HG03060 (cell line): ENCODE data around the gene OGFOD3.
"Not testable (repeated sequence)": the region's sequence is repeated elsewhere in the genome, so short reads cannot be mapped to it uniquely, and the experiment has no call there.

Experiments used
- ATAC-seq: cut with Tn5 transposase; IDR thresholded peaks from one replicate; pipeline ENCODE4 v1.9.1; 2021; ENCODE audit warnings: low read depth, moderate number of reproducible peaks; ENCODE audit not compliant: unreplicated experiment

OGFOD3 gene

DNA sequence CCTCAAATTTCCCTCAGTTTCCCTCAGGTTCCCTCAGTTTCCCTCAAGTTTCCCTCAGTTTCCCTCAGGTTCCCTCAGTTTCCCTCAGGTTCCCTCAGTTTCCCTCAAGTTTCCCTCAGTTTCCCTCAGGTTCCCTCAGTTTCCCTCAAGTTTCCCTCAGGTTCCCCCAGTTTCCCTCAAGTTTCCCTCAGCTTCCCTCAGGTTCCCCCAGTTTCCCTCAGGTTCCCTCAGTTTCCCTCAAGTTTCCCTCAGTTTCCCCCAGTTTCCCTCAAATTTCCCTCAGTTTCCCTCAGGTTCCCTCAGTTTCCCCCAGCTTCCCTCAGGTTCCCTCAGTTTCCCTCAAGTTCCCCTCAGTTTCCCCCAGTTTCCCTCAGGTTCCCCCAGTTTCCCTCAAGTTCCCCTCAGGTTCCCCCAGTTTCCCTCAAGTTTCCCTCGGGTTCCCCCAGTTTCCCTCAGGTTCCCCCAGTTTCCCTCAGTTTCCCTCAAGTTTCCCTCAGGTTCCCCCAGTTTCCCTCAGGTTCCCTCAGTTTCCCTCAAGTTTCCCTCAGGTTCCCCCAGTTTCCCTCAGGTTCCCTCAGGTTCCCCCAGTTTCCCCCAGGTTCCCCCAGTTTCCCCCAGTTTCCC lies 58.8 kb downstream of the OGFOD3 start:
- ATAC-seq = not testable (repeated sequence)

DNA sequence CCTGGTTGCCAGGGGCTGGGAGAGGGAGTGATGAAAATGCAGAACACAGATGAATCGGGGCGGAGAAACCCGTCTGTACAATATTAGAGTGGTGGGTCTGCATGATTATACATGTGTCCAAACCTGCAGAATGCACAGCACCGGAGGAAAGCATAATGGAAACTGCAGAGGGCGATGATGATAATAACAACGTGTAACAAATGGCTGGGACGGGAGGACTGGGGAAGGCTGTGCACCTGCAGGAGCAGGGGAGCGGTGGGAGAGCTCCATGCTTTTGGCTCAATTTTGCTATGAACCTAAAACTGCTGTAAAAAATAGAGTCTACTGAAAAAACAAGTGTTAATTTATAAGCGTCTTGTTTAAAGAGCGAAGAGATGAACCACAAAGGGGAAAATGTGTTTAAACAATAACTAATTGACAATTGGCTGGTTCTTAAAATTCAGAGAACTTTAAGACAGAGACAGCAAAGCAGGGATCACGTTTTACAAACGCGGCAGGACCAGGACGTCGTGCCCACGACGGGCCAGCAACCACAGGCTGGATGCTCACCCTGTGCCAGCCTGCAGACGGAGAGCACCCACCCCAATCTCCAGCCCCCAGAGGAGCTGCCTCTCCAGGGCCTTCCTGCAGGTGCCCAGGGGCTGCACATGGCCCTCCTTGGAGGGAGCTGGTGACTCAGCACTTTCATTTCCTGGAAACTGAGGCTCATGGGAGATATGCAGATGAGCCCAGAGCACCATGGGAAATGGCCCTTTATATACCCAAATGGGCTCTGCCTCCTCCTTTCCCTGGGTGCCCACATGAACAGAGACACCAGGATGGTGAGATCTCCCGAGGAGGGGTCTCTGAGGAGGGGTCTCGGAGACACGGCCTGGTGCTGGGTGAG lies 59.7 kb downstream of the OGFOD3 start, which contains the start of gene TEX19:
TEX19 (plus strand) TSS at position 783 of the 886 bp plus-strand sequence. CDS start 2,904 bp downstream, outside the sequence.
- no peak for ATAC-seq

DNA sequence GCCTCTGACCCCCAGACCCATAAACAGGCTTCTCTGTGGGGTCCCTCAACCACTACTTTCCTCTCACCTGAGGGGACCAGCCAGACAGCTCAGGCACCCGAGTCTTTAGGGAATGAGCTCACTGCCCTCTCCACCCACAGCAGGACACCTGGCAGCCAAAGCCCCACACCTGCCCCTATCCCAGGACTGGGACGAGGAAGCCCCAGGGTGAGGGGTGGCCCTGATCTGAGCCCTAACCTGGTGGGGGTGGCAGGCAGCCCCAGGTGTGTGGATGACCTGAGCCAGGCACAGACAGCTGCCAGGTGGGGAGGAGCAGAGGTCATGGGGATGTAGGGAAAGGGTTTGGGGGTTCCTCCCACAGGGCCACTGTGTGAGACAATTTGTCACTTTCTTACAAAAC lies 61.0 kb downstream of the OGFOD3 start:
- ATAC-seq = no peak

DNA sequence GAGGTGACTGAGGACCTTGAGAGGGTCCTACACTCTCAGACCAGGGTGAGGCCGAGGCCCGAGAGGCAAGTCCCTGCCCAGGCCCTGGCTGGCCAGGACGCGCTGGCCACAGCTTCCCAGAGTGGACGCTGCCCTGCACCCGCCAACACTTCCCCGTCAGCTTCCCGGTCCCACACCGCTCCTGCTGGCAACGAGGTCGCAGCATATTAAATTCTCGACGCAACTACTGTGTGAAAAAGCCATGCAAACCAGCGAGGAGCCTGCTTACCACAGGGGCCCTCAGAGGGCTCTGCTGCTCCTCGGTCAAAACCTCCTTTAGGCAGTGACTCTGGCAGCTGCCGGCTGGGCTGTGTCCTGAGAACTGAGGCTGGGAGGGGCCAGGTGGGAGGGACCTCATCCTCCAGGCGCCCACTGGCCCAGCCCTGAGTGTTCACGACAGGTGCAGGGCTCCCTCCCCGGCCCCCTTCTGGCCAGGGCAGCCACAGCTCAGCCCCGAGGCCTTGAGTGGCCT lies 61.5 kb downstream of the OGFOD3 start:
- no peak for ATAC-seq

DNA sequence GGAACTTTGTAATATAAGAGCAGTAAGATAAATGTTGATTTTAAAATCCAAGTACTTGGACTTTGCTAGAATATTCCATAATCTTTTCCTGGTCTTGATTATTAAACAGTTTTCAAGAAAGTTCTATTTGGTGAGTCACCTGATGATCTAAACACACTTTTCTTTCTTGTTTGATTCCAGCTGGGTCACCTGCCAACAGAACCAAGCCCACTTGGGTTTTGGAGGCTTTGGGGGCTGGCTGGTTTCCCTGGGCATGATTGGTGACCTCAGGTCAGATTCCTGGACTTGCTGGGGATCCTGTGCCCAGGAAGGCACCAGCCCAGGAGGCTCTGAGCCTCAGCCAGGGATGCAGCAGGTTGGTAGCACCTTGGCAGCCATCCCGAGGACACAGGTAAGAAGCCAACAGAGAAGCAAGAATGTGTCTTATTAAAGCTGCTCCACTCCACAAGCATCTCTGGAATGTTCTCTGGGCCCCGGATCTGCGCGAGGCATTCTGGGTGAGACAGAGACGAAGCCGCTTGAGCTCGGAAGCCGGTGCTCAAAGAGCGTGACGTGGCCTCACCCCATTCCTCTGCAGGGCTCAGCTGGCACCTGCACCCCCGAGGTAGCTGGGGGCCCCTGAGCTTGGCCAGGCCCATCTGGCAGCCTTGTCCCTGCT lies 62.5 kb downstream of the OGFOD3 start:
- no peak for ATAC-seq

DNA sequence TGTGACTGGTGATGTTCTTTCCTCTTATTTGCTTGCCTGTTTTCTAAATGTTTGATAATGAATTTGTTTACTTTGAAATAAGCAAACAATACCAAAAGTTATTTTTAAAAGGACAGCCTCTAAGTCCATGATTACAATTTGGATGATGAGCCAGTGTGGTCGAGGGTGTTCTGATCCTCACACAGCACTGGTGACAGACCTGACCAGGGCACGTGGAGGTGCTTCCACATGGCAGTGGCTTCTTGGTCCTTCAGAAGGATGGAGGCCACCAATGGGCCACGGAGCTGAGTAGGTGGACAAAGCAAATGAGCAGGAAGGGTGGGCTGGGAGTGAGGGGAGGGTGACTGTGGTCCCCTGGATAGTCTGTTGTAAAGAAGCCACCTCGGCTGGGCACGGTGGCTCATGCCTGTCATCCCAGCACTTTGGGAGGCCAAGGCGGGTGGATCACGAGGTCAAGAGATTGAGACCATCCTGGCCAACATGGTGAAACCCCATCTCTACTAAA lies 63.5 kb downstream of the OGFOD3 start:
- ATAC-seq = no peak

DNA sequence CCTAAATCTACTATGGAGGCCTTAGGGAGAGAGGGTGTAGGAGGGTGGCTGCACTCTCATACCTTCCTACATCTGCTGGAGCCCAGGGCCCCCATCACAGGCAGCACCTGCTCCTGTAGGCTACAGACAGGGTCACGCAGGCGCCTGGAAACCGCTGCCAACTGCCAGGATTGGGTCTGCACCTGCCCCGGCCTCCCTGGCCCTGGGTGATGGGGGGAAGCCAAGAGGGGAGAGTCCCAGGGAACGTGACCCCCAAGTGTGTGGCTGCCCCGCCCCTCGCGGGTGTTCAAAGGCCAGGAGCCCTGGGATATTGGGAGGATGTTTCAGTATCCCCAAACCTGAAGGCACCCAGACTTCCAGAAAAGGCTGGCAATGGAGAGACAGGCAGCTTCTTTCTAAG lies 64.9 kb downstream of the OGFOD3 start:
- ATAC-seq = no peak

DNA sequence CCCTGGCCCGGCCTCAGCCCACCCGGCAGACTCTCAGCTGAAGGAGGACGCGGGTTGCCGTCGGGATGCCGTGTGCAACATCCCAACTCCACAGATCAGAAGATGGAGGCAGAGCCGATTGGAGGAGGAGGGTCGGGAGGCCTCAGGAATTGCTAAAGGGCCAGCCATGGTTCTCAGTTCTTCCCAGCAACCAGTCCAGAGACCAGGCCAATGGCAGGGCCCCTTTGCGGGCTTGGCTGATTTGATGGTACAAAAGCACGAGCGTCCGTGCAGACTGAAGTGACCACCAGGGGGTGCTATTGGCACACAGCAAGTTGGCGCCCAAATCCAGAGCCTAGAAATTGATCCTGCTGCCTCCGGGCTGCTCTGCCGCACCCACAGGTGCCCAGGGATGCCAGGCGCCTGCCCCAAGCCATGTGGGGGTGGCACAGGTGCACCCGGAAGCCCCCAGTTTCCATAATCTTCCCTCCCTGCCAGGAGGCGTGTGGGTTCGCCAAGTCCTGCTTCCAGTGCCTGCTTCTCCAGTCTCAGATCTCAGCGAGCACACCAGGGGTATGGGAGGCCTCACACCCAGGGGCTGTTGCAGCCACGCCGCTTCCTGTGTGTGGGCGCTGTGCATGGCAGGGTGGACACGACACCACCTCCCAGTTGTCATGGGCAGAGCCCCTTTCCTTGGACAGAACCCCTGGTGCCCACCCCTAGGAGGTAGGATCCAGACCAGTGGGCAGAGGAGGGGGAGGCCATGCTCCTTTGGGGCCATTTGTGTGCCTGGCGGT lies 66.5 kb downstream of the OGFOD3 start:
- no peak for ATAC-seq

DNA sequence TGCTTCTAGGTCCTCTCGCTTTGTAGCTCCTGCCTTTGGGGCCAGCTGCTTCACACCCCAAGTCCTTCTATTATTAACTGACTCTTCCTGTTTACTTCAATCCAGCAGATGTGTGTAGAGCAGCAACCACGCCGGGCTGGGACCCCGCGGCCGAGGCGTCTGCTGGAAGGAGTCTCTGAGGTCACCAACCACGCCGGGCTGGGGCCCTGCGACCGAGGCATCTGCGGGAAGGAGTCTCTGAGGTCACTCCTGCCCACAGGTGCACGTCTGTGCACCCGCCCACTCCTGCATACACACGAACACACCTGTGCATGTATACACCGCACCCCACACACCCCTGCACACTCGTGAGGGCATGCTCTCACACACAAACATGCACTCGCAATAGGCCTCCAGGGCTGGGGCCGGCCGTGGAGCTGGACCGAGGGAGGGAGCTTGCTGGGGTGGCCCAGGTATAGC lies 67.1 kb downstream of the OGFOD3 start:
- no peak for ATAC-seq

DNA sequence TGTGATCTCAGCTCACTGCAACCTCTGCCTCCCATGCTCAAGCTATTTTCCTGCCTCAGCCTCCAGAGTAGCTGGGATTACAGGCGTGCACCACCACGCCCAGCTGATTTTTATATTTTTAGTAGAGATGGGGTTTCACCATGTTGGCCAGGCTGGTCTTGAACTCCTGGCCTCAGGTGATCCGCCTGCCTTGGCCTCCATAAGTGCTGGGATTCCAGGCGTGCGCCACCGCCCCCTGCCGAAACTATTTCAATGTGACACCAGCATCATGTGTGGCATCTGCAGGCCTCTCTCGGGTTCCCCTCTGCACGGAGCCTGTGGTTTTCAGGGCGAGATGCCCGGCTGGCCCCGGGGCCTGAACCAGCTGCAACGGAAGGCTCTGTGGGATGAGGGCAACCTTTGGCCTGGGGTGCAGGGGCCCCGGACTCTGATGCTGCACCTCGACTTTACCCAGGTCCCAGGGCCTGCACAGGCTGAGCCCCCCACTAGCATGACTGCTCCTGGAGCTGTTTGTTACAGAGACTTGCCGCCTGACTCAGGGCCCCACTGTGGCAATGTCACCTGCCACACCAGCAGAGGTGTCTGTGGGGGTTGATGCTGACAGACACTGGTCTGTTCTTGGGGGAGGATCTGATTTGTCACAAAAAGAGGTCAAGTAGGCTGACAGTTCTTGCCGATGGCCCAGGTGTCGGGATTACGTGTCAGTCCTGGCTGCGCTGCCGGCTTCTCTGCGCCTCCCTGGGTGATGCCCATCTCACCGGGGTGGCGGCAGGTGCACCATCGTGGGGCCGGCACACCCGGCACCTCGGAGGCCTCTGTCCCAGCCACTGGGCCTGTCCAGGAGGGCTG lies 68.0 kb downstream of the OGFOD3 start:
- ATAC-seq = no peak

DNA sequence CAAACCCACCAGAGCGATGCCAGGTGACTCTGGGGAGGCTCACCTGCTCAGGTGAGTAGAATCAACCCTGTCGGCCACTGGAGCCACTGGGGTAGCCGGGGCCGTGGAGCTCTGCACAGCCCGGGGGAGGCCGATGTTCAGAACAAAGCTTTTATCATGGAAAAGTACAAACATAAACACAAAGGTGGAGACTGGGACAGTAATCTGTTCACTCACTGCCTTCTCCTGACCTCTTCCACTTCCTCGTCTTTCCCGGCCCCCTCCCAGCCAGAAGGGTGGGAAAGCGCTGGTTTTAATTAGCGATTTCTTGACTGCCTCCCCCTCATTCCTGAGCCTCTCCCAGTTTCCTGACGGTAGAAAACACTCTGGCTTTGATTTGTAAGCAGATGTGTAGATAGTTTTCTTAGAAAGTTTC lies 69.1 kb downstream of the OGFOD3 start:
- ATAC-seq = no peak

DNA sequence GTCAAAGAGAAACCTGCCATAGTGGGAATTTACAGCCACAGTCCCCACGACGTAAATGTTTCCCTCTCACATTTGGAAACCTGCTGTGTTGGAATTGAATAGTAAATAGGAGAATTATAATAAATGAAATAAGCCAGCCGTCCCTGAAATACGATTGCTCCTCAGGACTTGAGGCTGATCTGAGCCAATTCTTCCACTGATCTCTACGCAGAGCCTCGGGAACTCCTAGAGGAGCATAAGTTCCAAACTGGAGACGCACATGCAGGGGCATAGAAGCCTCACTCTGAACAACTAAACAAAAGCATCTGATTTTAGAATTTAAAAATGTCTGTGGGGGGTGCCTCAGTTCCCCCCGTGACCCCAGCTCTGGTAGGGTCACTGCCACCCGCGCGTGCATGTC lies 69.5 kb downstream of the OGFOD3 start:
- ATAC-seq = no peak

DNA sequence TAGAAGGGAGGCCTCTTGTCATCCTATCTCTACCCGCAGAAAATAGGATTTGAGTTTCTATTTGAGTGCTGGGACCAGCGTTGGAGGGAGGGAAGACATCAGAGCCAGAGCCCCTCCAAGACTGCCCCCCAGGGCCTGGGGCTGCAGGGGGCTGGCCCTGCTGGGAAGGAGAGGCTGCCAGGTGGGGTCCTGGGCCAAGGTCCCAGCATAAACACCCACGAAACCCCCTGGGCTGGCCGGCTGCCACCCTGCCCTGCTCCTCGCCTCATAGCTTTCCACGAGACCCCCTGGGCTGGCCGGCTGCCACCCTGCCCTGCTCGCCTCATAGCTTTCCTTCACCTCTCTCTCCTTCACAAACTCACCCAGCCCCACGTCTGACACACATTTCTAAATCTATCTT lies 70.0 kb downstream of the OGFOD3 start:
- ATAC-seq = no peak

DNA sequence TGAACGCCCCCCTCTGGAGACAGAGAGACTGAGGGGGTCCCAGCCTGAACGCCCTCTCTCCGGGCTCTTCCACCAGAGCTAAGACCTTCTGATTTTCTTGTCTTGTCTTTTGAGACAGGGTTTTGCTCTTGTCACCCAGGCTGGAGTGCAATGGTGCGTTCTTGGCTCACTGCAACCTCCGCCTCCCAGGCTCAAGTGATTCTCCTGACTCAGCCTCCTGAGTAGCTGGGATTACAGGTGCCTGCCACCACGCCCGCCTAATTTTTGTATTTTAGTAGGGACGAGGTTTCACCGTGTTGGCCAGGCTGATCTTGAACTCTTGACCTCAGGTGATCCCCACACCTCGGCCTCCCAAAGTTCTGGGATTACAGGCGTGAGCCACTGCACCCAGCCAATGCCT lies 70.4 kb downstream of the OGFOD3 start:
- not testable (repeated sequence) for ATAC-seq

DNA sequence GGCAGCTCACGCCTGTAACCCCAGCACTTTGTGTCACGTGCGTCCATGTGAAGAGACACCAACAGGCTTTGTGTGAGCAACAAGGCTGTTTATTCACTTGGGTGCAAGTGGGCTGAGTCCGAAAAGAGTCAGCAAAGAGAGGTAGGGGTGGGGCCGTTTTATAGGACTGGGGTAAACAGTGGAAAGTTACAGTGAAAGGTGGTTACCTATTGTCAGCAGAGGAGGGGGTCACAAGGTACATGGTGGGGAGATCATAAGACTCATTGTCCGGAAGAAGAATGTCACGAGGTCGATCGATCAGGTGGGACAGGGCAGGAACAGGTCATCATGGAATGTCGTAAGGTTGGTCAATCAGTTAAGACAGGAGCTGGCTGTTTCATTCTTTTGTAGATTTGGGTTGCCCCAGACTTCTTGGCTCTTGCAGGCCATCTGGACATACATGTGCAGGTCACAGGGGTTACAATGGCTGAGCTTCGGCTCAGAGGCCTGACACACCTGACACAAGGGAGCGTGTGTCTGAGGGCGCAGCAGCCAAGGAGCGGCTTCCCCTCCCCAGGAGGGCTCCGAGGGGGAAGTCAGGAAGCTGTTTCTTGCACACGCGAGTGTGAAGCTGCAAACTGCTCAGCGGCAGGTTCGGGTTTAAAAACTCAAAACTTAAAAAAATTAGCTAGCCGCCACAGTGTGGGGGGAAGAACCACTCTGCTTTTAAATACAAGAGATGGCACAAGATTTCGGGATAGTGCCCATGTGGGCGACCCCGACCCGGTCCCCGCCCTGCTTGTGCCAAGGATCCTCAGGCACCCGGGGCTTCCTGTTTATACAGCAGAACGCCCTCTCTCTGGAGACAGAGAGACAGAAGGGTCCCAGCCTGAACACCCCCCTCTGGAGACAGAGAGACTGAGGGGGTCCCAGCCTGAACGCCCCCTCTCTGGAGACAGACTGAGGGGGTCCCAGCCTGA lies 71.8 kb downstream of the OGFOD3 start:
- ATAC-seq = no peak

DNA sequence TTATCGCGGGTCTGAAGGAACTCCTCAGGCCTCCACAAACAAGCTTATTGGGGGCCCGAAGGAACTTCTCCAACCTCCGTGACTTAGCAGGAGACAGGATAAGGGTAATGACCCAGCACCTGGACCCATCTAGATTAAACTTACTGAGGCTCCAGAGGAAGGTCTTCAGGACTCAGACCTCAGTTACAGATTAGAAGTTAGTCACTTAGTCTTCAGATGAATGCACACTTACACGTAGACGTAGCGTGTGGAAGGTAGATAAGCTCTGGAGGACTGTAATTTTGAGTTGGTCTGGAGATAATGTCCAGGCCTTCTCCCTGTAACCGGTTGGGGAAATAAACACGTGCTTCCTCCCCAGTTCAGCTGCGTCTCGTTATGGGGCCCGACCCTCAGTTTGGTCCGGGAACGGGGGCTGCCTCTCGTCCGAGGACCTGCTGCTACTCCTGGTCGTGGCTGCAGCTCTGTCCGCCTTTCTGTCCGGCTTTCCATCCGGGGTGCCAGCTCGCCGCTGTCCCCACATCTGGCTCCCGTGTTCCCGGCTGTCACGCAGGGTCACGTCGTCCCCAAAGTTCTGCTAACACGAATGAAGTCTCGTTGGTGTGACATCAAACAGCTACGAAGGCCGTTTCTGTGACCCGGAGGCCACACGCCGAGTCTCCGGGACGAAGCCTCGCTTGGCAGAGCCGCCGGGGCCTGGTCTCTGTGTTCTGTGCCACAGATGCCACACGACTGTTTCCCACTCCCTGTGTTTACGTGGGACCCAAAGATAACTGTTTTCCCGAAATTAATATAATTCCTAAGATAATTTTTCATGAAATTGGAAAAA lies 73.0 kb downstream of the OGFOD3 start:
- ATAC-seq = no peak

DNA sequence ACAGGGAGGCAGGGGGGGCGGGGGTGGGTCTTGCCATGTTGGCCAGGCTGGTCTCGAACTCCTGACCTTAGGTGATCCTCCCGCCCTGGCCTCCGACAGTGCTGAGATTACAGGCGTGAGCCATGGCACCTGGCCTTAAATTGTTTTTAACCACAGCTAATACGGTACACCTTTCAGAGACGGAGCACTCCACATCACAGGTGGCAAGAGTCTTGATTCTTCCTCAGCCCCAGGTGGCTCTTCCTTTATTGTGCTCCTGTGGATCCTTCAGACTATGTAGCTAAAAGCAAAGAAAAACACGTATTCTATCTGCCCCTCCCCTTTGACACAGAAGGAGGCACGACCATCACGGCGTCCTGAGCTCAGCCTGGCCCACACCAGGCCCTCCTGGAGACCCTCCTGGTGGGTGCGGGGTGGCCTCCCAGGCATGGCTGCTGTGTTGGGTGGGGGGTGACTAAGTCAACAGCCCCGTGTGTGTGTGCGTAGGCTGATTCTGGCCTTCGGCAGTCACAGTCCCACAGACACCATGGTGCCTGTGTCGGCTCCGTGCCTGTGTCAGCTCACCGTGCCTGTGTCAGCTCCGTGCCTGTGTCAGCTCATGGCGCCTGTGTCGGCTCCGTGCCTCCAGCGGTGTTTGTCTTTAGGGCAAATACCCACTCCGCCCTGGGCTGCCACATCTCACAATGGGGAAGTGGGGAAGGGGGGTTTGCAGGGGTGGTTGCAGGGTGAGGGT lies 74.0 kb downstream of the OGFOD3 start:
- no peak for ATAC-seq
